ENCODE measurements around the gene PDS5A.

Gene PDS5A

GRCh38 chr4:39834269-39834668 lies 143.4 kb downstream of the PDS5A start:
- no peak overlapping the region for H3K4me3 ChIP-seq (replicated peaks; ENCODE audit: low read depth, low read length)
- no peak for TF ChIP-seq CTCF (IDR thresholded peaks at IDR 0.05; ENCODE audit: low read length, missing control alignments)
- DNase-seq (ENCODE audit: low read depth), result no peak

- no peak for TF ChIP-seq CTCF (IDR thresholded peaks at IDR 0.05; ENCODE audit: low read length, missing control alignments)
- DNase-seq (ENCODE audit: low read depth), result peak; percentile 49
- H3K4me3 ChIP-seq (replicated peaks; ENCODE audit: low read depth, low read length), result no peak overlapping the region
Observed at GRCh38 chr4:39825741-39826231, 151.9 kb downstream of the PDS5A start.

- no peak overlapping the region for H3K4me3 ChIP-seq (replicated peaks; ENCODE audit: low read depth, low read length)
- TF ChIP-seq CTCF (IDR thresholded peaks at IDR 0.05; ENCODE audit: low read length, missing control alignments), result no peak
- no peak for DNase-seq (ENCODE audit: low read depth)
Observed at GRCh38 chr4:39825090-39825489, 152.6 kb downstream of the PDS5A start.

GRCh38 chr4:39823191-39823590 lies 154.5 kb downstream of the PDS5A start:
- DNase-seq (ENCODE audit: low read depth), result peak; percentile 61
- TF ChIP-seq CTCF (IDR thresholded peaks at IDR 0.05; ENCODE audit: low read length, missing control alignments), result no peak
- no peak overlapping the region for H3K4me3 ChIP-seq (replicated peaks; ENCODE audit: low read depth, low read length)

DNA sequence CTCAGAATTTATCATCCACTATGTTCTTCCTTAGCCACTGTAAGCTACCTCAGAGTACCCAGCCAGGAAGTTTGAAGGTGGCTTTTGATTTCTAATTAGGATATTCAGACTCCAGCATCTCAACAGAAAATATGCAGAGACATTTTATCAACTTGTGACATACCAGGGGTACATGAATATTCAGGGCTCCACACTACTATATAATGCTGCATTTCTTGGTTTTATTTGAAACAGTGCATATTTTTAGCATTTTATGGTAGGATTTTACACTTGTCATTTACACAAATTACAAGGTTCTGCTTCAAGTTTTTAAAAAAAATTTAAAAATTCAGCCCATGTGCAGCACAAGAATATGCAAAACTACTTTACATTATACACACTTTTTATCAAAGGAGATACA lies 155.0 kb downstream of the PDS5A start:
- H3K4me3 ChIP-seq (replicated peaks; ENCODE audit: low read depth, low read length), result no peak overlapping the region
- DNase-seq (ENCODE audit: low read depth), result no peak
- no peak for TF ChIP-seq CTCF (IDR thresholded peaks at IDR 0.05; ENCODE audit: low read length, missing control alignments)

DNA sequence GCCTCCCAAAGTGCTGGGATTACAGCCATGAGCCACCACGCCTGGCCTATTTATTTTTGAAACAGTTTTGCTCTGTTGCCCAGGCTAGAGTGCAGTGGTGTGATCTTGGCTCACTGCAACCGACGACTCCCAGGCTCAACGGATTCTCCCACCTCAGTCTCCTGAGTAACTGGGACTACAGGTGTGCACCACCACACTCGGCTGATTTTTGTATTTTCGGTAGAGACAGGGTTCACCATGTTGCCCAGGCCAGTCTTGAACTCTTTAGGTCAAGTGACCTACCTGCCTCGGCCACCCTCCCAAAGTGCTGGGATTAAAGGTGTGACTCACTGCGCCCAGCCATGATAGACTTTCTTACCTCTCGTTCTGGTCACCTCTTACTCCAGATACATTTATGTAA lies 155.8 kb downstream of the PDS5A start:
- H3K4me3 ChIP-seq (replicated peaks; ENCODE audit: low read depth, low read length), result no peak overlapping the region
- no peak for DNase-seq (ENCODE audit: low read depth)
- TF ChIP-seq CTCF (IDR thresholded peaks at IDR 0.05; ENCODE audit: low read length, missing control alignments), result no peak

GRCh38 chr4:39820186-39820585 lies 157.5 kb downstream of the PDS5A start:
- H3K4me3 ChIP-seq (replicated peaks; ENCODE audit: low read depth, low read length), result no peak overlapping the region
- TF ChIP-seq CTCF (IDR thresholded peaks at IDR 0.05; ENCODE audit: low read length, missing control alignments), result no peak
- no peak for DNase-seq (ENCODE audit: low read depth)
